Fibroblast of lung (primary cell): ENCODE results near the gene CFAP45. TPM values are rescaled to one million over a fixed set of nuclear protein-coding genes. Genes with fewer than 3 reads are reported as not detected.

Experiments used
- DNase-seq, 2 donors: peaks; one replicate each; pipeline versions ENCODE4 v3.0.0 to v3.0.0-alpha.2; 2010; ENCODE audit warnings: low read depth in 2 of 2
- H2AFZ ChIP-seq: 2 replicates; pipeline ENCODE4 v1.5.1; 2012; ENCODE audit warnings: low read length, control low read depth, inconsistent platforms
- H3K27ac ChIP-seq: 2 replicates; pipeline ENCODE4 v1.5.1; 2011; ENCODE audit warnings: low read length, control low read depth; ENCODE audit not compliant: insufficient read depth
- H3K27me3 ChIP-seq: 2 replicates; pipeline ENCODE4 v1.5.1; 2011; ENCODE audit warnings: mild to moderate bottlenecking, low read length; ENCODE audit not compliant: control insufficient read depth, insufficient read depth
- H3K36me3 ChIP-seq: 2 replicates; pipeline ENCODE4 v1.5.1; 2011; ENCODE audit warnings: low read length; ENCODE audit not compliant: control insufficient read depth, insufficient read depth
- H3K4me1 ChIP-seq: 2 replicates; pipeline ENCODE4 v1.5.1; 2011; ENCODE audit warnings: low read length; ENCODE audit not compliant: control insufficient read depth, insufficient read depth; ENCODE audit errors: extremely low read depth
- H3K4me2 ChIP-seq: 2 replicates; pipeline ENCODE4 v1.5.1; 2011; ENCODE audit warnings: low read length, control low read depth; ENCODE audit not compliant: insufficient read depth; ENCODE audit errors: extremely low read depth
- H3K4me3 ChIP-seq, 4 experiments: fragments of 200-600 bp in 1 of 4; sonication (generic) in 1 of 4; replicated peaks in 1 of 4; 2 replicates each; pipeline ENCODE4 v1.5.1; 2011 to 2016; ENCODE audit warnings: low read length in 4 of 4, low read depth in 3 of 4, mild to moderate bottlenecking in 3 of 4, control low read depth in 2 of 4, inconsistent platforms in 1 of 4, mixed read lengths in 1 of 4; ENCODE audit not compliant: insufficient read depth in 1 of 4; ENCODE audit errors: control extremely low read depth in 1 of 4
- H3K79me2 ChIP-seq: 2 replicates; pipeline ENCODE4 v1.5.1; 2012; ENCODE audit warnings: mild to moderate bottlenecking, low read length, inconsistent platforms; ENCODE audit not compliant: control insufficient read depth, insufficient read depth
- H3K9ac ChIP-seq: 2 replicates; pipeline ENCODE4 v1.5.1; 2011; ENCODE audit warnings: mild to moderate bottlenecking, low read length, control low read depth; ENCODE audit not compliant: insufficient read depth
- H3K9me3 ChIP-seq: 2 replicates; pipeline ENCODE4 v1.5.1; 2012; ENCODE audit warnings: low read depth, low read length; ENCODE audit not compliant: control insufficient read depth, insufficient read depth
- H4K20me1 ChIP-seq: 2 replicates; pipeline ENCODE4 v1.5.1; 2011; ENCODE audit warnings: low read length; ENCODE audit not compliant: control insufficient read depth, insufficient read depth; ENCODE audit errors: extremely low read depth
- CTCF ChIP-seq, 2 donors: IDR thresholded peaks in 1 of 2; conservative IDR thresholded peaks in 1 of 2; 1 replicate in 1 of 2; 2 replicates in 1 of 2; pipeline ENCODE4 v1.5.1; 2011 to 2012; ENCODE audit warnings: low read length in 2 of 2, control low read depth in 1 of 2, inconsistent platforms in 1 of 2, low read depth in 1 of 2, mild to moderate bottlenecking in 1 of 2
- EZH2 ChIP-seq: IDR thresholded peaks from 2 replicates; pipeline ENCODE4 v1.5.1; 2012; ENCODE audit warnings: low read length, control low read depth, mild to moderate bottlenecking; ENCODE audit errors: missing control alignments
- polyA plus RNA-seq, 2 donors: library from polyadenylated mRNA; depleted of rRNA in 1 of 2; stranded (reverse) in 1 of 2; unstranded in 1 of 2; fragments of >200 nt; gene quantifications; 2 replicates each; pipeline ENCODE4 v1.2.1, GENCODE V29; 2011 to 2012; ENCODE audit warnings: missing spikeins in 1 of 2
- total RNA-seq: library from RNA; depleted of rRNA; stranded (reverse); fragments of >200 nt; gene quantifications from 2 replicates; pipeline ENCODE4 v1.2.1, GENCODE V29; 2014

CFAP45 gene
- total and polyA plus RNA-seq, 2 donors (not counting 1 experiment from before 2014, with no cell fraction given), result 1.2 to 1.5 TPM

- H3K9ac ChIP-seq, result no peak overlapping the region
- H4K20me1 ChIP-seq, result no peaks in the 10 kb centered on the region
- peaks cover 31% of the 10 kb centered on the region for H3K36me3 ChIP-seq
- no peaks in the 10 kb centered on the region for H3K27me3 ChIP-seq
- no peak overlapping the region for H3K4me3 ChIP-seq
- no peak overlapping the region for H2AFZ ChIP-seq
- peaks cover 47% of the 10 kb centered on the region for H3K4me1 ChIP-seq
- no peaks in the 10 kb centered on the region for H3K9me3 ChIP-seq
- peak overlapping the region; percentile 65 for H3K27ac ChIP-seq
- peaks cover 49% of the 10 kb centered on the region for H3K79me2 ChIP-seq
- DNase-seq, result peak in 1 of 2 donors; percentile 49
- no peak for TF ChIP-seq EZH2
- no peak for TF ChIP-seq CTCF (conservative IDR thresholded peaks at IDR 0.05 in 1 of 2, IDR thresholded peaks at IDR 0.05 in 1 of 2; ENCODE audit: low read depth in 1 of 2, low read length in 2 of 2)
- H3K4me2 ChIP-seq, result no peak overlapping the region
These were observed 18.6 kb upstream of the CFAP45 start for GRCh38 chr1:159918352-159919200.

DNA sequence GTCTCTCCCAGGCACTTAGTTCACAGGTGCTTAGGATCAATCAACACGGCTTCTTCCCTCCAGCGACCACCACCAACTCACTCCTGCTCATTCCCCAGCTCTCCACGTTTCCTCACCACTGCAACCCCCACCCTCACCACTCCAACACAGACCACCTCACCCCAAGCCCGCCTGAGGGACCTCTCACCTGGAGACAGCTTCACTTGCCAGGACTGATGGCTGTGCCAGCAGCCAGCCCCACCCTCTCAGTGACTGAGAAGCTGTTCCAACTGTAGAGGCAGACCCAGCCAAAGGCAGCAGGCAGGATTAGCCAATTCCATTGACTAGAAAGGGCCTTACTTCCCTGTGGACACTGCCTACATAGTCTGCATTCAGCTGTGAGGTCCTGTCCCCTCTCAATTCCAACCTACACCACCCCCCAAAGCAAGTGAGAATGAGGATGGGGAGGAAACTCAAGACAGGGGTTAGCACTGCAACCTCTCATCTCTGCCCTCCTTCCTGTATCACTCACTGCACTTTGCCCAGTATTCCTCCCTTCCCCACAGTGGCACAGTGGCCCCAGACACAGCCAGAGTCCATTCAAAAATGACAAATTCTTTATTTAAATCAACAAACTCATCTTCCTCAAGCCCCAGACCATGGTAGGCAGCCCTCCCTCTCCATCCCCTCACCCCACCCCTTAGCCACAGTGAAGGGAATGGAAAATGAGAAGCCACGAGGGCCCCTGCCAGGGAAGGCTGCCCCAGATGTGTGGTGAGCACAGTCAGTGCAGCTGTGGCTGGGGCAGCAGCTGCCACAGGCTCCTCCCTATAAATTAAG is 17.8 kb upstream of the CFAP45 start:
- Histone ChIP-seq H3K9me3 (no peaks in the 10 kb centered on the region), H3K27me3 (no peaks in the 10 kb centered on the region), H3K4me2 (no peak overlapping the region), H3K4me3 (no peak overlapping the region), H3K4me1 (peaks cover 54% of the 10 kb centered on the region), H3K27ac (peak overlapping the region; percentile 50), H3K36me3 (peaks cover 31% of the 10 kb centered on the region), H3K79me2 (peaks cover 41% of the 10 kb centered on the region), H3K9ac (no peak overlapping the region), H4K20me1 (no peaks in the 10 kb centered on the region), H2AFZ (no peak overlapping the region)
- peak in 1 of 2 donors; percentile 40 for DNase-seq
- TF ChIP-seq EZH2 (no peak), CTCF (conservative IDR thresholded peaks at IDR 0.05 in 1 of 2, IDR thresholded peaks at IDR 0.05 in 1 of 2; ENCODE audit: low read depth in 1 of 2, low read length in 2 of 2) (no peak)
